Suprapubic skin (tissue), 4 donors: ENCODE results near the gene LRFN3. TPM values are rescaled to one million over a fixed set of nuclear protein-coding genes. Genes with fewer than 3 reads are reported as not detected.
"Not testable (repeated sequence)": the region's sequence is repeated elsewhere in the genome, so short reads cannot be mapped to it uniquely, and the experiment has no call there.

Experiments used
- DNase-seq, 2 donors: peaks; one replicate each; pipeline ENCODE4 v3.0.0-alpha.2; 2019; ENCODE audit warnings: low spot score in 2 of 2
- H3K27ac ChIP-seq: fragments of 200-600 bp; sonication (generic); one replicate; pipeline ENCODE4 v1.5.1; 2019
- H3K27me3 ChIP-seq: fragments of 200-600 bp; sonication (generic); one replicate; pipeline ENCODE4 v1.5.1; 2019
- H3K36me3 ChIP-seq: fragments of 200-600 bp; sonication (generic); one replicate; pipeline ENCODE4 v1.5.1; 2019
- H3K4me1 ChIP-seq: fragments of 200-600 bp; sonication (generic); one replicate; pipeline ENCODE4 v1.5.1; 2019
- H3K4me3 ChIP-seq: fragments of 200-600 bp; sonication (generic); one replicate; pipeline ENCODE4 v1.5.1; 2019; ENCODE audit warnings: mild to moderate bottlenecking
- H3K9me3 ChIP-seq: fragments of 200-600 bp; sonication (generic); one replicate; pipeline ENCODE4 v1.5.1; 2019
- CTCF ChIP-seq, 2 donors: fragments of 200-600 bp in 1 of 2; fragments of 450-650 bp in 1 of 2; sonication (generic) in 1 of 2; IDR thresholded peaks; one replicate each; pipeline ENCODE4 v1.5.1; 2016 to 2019; ENCODE audit warnings: antibody characterized with exemption in 2 of 2, mild to moderate bottlenecking in 1 of 2, moderate library complexity in 1 of 2
- EP300 ChIP-seq: sonication (generic); formaldehyde crosslinking; IDR thresholded peaks from one replicate; pipeline ENCODE4 v1.6.1; 2017; ENCODE audit warnings: antibody characterized with exemption
- POLR2A ChIP-seq, 2 donors: fragments of 450-650 bp; IDR thresholded peaks; one replicate each; pipeline ENCODE4 v1.6.1; 2017; ENCODE audit warnings: antibody characterized with exemption in 2 of 2, mild to moderate bottlenecking in 2 of 2, moderate library complexity in 2 of 2
- POLR2AphosphoS5 ChIP-seq, 3 donors: sonication (generic); formaldehyde crosslinking; IDR thresholded peaks; one replicate each; pipeline ENCODE4 v1.6.1; 2017; ENCODE audit warnings: antibody characterized with exemption in 3 of 3
- WGBS: methylation state at CpG from one replicate; pipeline ENCODE4 v1.1.5; 2018; 5-methylcytosine and 5-hydroxymethylcytosine counted together
- total RNA-seq, 4 donors: library from RNA; depleted of rRNA; stranded (reverse); fragments of >200 nt; gene quantifications; one replicate each; pipeline ENCODE4 v1.1.0, GENCODE V29; 2016

Gene LRFN3
- total RNA-seq, 4 donors from 2014 or later = 10.9 to 18.3 (median 12.8) TPM

GRCh38 chr19:35945121-35945790 is 9.1 kb downstream of the LRFN3 start:
- peaks cover 27% of the 10 kb centered on the region for H3K36me3 ChIP-seq
- H3K27me3 ChIP-seq = no peaks in the 10 kb centered on the region
- H3K27ac ChIP-seq = no peak overlapping the region
- DNase-seq = no peak
- H3K4me1 ChIP-seq = no peaks in the 10 kb centered on the region
- no peak overlapping the region for H3K4me3 ChIP-seq
- no peaks in the 10 kb centered on the region for H3K9me3 ChIP-seq
- WGBS = 95% methylated on average over 6 of the region's 11 CpGs
- TF ChIP-seq POLR2AphosphoS5 (IDR thresholded peaks at IDR 0.05) = no peak
- no peak for TF ChIP-seq POLR2A (IDR thresholded peaks at IDR 0.05)
- no peak for TF ChIP-seq EP300
- TF ChIP-seq CTCF (IDR thresholded peaks at IDR 0.05) = no peak

- Histone ChIP-seq H3K9me3 (no peaks in the 10 kb centered on the region), H3K36me3 (peaks cover 20% of the 10 kb centered on the region), H3K4me3 (no peak overlapping the region), H3K27me3 (no peaks in the 10 kb centered on the region), H3K4me1 (no peaks in the 10 kb centered on the region), H3K27ac (no peak overlapping the region)
- no peak for TF ChIP-seq CTCF (IDR thresholded peaks at IDR 0.05)
- TF ChIP-seq POLR2AphosphoS5 (IDR thresholded peaks at IDR 0.05) = no peak
- TF ChIP-seq EP300 = no peak
- no peak for TF ChIP-seq POLR2A (IDR thresholded peaks at IDR 0.05)
- 73% methylated on average over 4 of the region's 4 CpGs for WGBS
- DNase-seq = no peak
These were observed 10.0 kb downstream of the LRFN3 start for GRCh38 chr19:35946203-35946602.

- Histone ChIP-seq H3K4me3 (no peak overlapping the region), H3K36me3 (peaks cover 11% of the 10 kb centered on the region), H3K4me1 (no peaks in the 10 kb centered on the region), H3K9me3 (no peaks in the 10 kb centered on the region), H3K27me3 (no peaks in the 10 kb centered on the region), H3K27ac (no peak overlapping the region)
- no peak for DNase-seq
- TF ChIP-seq POLR2AphosphoS5 (IDR thresholded peaks at IDR 0.05) = no peak
- no peak for TF ChIP-seq POLR2A (IDR thresholded peaks at IDR 0.05)
- no peak for TF ChIP-seq EP300
- TF ChIP-seq CTCF (IDR thresholded peaks at IDR 0.05) = no peak
- WGBS = 25% methylated on average over 2 of the region's 2 CpGs
These were observed 13.0 kb downstream of the LRFN3 start for GRCh38 chr19:35949131-35949530.

- Histone ChIP-seq H3K9me3 (no peaks in the 10 kb centered on the region), H3K27ac (no peak overlapping the region), H3K4me1 (peaks cover 15% of the 10 kb centered on the region), H3K36me3 (no peaks in the 10 kb centered on the region), H3K27me3 (peaks cover 33% of the 10 kb centered on the region), H3K4me3 (no peak overlapping the region)
- DNase-seq = no peak
- WGBS = 49% methylated on average over 6 of the region's 6 CpGs
- TF ChIP-seq CTCF (IDR thresholded peaks at IDR 0.05) (no peak), EP300 (no peak)
These were observed 19.9 kb downstream of the LRFN3 start for GRCh38 chr19:35955881-35956634.

DNA sequence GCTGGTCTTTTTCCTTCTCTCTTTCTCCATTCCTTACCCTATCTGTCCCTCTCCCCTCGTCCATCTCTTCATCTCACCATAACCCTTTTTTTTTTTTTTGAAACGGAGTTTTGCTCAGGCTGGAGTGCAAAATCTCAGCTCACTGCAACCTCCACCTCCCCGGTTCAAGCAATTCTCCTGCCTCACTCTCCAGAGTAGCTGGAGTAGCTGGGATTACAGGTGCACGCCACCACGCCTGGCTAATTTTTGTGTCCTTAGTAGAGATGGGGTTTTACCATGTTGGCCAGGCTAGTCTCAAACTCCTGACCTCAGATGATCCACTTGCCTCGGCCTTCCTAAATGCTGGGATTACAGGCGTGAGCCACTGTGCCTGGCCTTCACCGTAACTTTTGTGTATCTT is 21.2 kb downstream of the LRFN3 start:
- peaks cover 40% of the 10 kb centered on the region for H3K27me3 ChIP-seq
- not testable (repeated sequence) for DNase-seq, H3K9me3 ChIP-seq, H3K27ac ChIP-seq, H3K36me3 ChIP-seq, H3K4me3 ChIP-seq
- H3K4me1 ChIP-seq = peaks cover 15% of the 10 kb centered on the region
- 81% methylated on average over 8 of the region's 8 CpGs for WGBS
